Measurements from ENCODE around the gene CPED1.

DNA sequence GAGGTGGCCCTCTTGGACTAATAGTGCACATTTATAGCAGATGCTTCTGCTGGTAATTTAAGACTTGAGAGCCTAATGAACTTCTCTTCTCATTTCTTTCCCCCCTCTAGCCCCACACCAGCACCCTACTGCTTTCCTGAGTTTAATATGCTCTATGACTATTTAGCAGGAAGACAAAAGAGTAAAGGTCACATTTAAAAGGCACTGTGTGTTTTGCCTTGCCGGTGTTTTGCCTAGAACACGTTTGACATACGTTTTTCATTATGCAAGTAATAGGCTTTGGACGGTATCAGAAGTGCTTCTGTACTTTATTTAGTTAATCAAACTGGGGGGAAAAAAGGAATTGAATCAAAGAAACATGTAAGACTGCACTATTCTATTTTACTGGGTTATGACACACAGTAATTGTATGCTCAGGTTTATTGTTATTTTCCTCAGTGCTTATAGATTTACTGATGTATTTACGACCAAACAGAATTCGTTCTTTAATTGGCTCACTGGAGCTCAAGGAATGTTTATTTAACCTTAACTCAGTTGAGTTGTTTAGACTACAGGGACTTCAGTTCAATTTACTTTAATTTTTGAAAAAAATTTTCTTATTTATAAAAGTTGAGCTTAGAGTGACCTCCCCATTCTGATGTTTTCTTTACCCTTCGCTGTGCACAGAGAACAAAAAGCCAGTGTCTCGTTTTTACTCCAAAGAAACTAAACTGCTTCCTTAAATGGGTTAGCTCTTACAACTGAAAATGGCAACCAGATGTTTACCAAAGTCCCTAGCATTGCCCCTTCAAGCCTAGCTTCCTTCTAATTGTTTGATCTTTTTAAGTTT lies 35.4 kb downstream of the CPED1 start:
- TF ChIP-seq, protein P1, sequence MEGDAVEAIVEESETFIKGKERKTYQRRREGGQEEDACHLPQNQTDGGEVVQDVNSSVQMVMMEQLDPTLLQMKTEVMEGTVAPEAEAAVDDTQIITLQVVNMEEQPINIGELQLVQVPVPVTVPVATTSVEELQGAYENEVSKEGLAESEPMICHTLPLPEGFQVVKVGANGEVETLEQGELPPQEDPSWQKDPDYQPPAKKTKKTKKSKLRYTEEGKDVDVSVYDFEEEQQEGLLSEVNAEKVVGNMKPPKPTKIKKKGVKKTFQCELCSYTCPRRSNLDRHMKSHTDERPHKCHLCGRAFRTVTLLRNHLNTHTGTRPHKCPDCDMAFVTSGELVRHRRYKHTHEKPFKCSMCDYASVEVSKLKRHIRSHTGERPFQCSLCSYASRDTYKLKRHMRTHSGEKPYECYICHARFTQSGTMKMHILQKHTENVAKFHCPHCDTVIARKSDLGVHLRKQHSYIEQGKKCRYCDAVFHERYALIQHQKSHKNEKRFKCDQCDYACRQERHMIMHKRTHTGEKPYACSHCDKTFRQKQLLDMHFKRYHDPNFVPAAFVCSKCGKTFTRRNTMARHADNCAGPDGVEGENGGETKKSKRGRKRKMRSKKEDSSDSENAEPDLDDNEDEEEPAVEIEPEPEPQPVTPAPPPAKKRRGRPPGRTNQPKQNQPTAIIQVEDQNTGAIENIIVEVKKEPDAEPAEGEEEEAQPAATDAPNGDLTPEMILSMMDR (conservative IDR thresholded peaks at IDR 0.05; ENCODE audit: low read length), result no peak
- TF ChIP-seq EZH2phosphoT487 (IDR thresholded peaks at IDR 0.05; ENCODE audit: borderline replicate concordance, low read depth, low read length), result no peak

Measured in OCI-LY7 (cell line).